Panc1 (cell line): ENCODE measurements around the gene TIAM2. TPM values are rescaled to one million over a fixed set of nuclear protein-coding genes. Genes with fewer than 3 reads are reported as not detected.

Experiments used
- ATAC-seq: fragments of 200-7000 bp; cut with Tn5 transposase; 2 replicates; pipeline ENCODE4 v1.9.1; 2020; ENCODE audit warnings: mild to moderate bottlenecking, moderate library complexity
- BruUV-seq: library from RNA; stranded (reverse); fragments of 400-500 nt; replicated peaks from 2 replicates; lab custom pipeline; 2021; lab: Mats Ljungman, UMichigan
- CTCF ChIA-PET: fragments of 300-600 bp; sonication (Branson Sonifier 250); formaldehyde crosslinking; loops from one replicate; lab custom pipeline; 2022; ENCODE audit warnings: antibody characterized with exemption; lab: Charles Lee
- POLR2A ChIA-PET: fragments of 300-600 bp; sonication (Branson Sonifier 250); formaldehyde crosslinking; loops from one replicate; lab custom pipeline; 2022; ENCODE audit warnings: antibody characterized with exemption; lab: Charles Lee
- DNase-seq: peaks from one replicate; pipeline ENCODE4 v3.0.0-alpha.2; 2010; ENCODE audit warnings: low read depth, low spot score
- H3K27ac ChIP-seq: 2 replicates; pipeline ENCODE4 v1.5.1; 2011; ENCODE audit warnings: mild to moderate bottlenecking, low read length, inconsistent platforms
- H3K27me3 ChIP-seq: fragments of 200-500 bp; sonication (Bioruptor generic); 2 replicates; pipeline ENCODE4 v1.6.0; 2014; ENCODE audit warnings: low read length, inconsistent platforms; ENCODE audit not compliant: control insufficient read depth, insufficient read depth
- H3K36me3 ChIP-seq: fragments of 200-500 bp; sonication (Bioruptor generic); 2 replicates; pipeline ENCODE4 v1.5.1; 2014; ENCODE audit warnings: inconsistent platforms, mild to moderate bottlenecking, low read length, moderate library complexity; ENCODE audit not compliant: control insufficient read depth, insufficient read depth
- H3K4me1 ChIP-seq: 2 replicates; pipeline ENCODE4 v1.5.1; 2011; ENCODE audit warnings: inconsistent platforms, mild to moderate bottlenecking, low read length, moderate library complexity; ENCODE audit not compliant: control insufficient read depth, insufficient read depth
- H3K4me3 ChIP-seq, 2 experiments: 2 replicates each; pipeline ENCODE4 v1.5.1; 2011 to 2012; ENCODE audit warnings: low read depth in 2 of 2, low read length in 2 of 2, mild to moderate bottlenecking in 2 of 2, inconsistent platforms in 1 of 2, moderate library complexity in 1 of 2
- H3K9me3 ChIP-seq: fragments of 200-500 bp; sonication (Bioruptor generic); 2 replicates; pipeline ENCODE4 v1.5.1; 2014; ENCODE audit warnings: low read depth, mild to moderate bottlenecking, inconsistent platforms, low read length, moderate library complexity; ENCODE audit not compliant: control insufficient read depth, insufficient read depth
- CTCF ChIP-seq: fragments of 450-650 bp; IDR thresholded peaks from 2 replicates; pipeline ENCODE4 v1.5.1; 2017; ENCODE audit warnings: mild to moderate bottlenecking
- POLR2AphosphoS5 ChIP-seq: IDR thresholded peaks from 2 replicates; pipeline ENCODE4 v1.6.1; 2012; ENCODE audit warnings: mild to moderate bottlenecking, low read depth, low read length, moderate library complexity
- REST ChIP-seq, 2 experiments: IDR thresholded peaks; 2 replicates each; pipeline ENCODE4 v1.6.1; 2011 to 2012; ENCODE audit warnings: low read depth in 2 of 2, control low read depth in 1 of 2, low read length in 1 of 2, mild to moderate bottlenecking in 1 of 2, moderate library complexity in 1 of 2; ENCODE audit not compliant: insufficient read depth in 1 of 2
- SIN3A ChIP-seq: IDR thresholded peaks from 2 replicates; pipeline ENCODE4 v1.6.1; 2012; ENCODE audit warnings: low read depth, mild to moderate bottlenecking, low read length, moderate library complexity, borderline replicate concordance; ENCODE audit not compliant: insufficient read depth
- TCF7L2 ChIP-seq: IDR thresholded peaks from 2 replicates; pipeline ENCODE4 v1.6.1; 2011; ENCODE audit warnings: mild to moderate bottlenecking, low read depth, low read length, inconsistent platforms
- in situ Hi-C: cut with HindIII; loops from 2 replicates; pipeline ENCODE4 v1.10.0; 2016; ENCODE audit warnings: low sequenced_read_pairs, low pct_unique_long_range_greater_than_20kb
- intact Hi-C: fragments of 100-400 bp; cut with micrococcal nuclease; formaldehyde crosslinking; loops from one replicate; pipeline ENCODE4 v1.10.0; 2022; ENCODE audit not compliant: unreplicated experiment
- total RNA-seq: library from RNA; stranded (reverse); gene quantifications from one replicate; pipeline ENCODE4 v1.2.1, GENCODE V29; 2021; ENCODE audit not compliant: unreplicated experiment

Gene TIAM2
- total RNA-seq, 1 experiment from 2014 or later = 14.9 TPM

DNA sequence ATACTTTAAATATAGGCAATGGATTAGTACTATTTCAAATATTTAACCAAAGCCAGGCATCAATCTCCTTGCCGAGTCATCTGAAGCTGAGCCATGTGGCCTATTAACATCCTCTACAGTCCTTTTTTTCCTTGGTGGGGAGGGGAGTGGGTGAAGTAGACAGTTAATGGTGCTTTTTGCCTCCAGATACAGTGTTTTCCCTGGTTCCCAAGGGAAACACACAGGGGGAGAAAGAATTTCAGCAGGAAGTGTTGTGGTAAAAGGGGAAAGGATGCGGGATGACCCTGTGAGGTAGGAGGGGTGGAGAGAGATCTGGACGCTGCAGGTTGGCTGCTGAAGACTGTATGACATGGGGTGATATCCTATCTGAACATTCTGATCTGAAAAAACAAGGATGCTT lies 278.3 kb downstream of the TIAM2 start:
- BruUV-seq = no TSS peak
- DNase-seq (no peak), ATAC-seq (no peak)
- no peak overlapping the region for H3K4me3 ChIP-seq
- peaks cover 11% of the 10 kb centered on the region for H3K36me3 ChIP-seq
- POLR2A ChIA-PET = interaction anchor here (0.7 kb wide), 1 partner anchor 350 kb away, joined by 3 read pairs; no protein-coding TSS in a partner anchor
- in situ Hi-C loops (no loop called here), intact Hi-C loops (no loop called here)
- H3K4me1 ChIP-seq = no peaks in the 10 kb centered on the region
- CTCF ChIA-PET = no interaction called here
- no peak for TF ChIP-seq POLR2AphosphoS5
- no peak for TF ChIP-seq TCF7L2
- TF ChIP-seq SIN3A = no peak
- no peak for TF ChIP-seq REST (IDR thresholded peaks at IDR 0.05; ENCODE audit: insufficient read depth in 1 of 2, low read depth in 2 of 2, low read length in 1 of 2)
- no peak for TF ChIP-seq CTCF
- H3K27me3 ChIP-seq = no peaks in the 10 kb centered on the region
- no peak overlapping the region for H3K27ac ChIP-seq
- no peaks in the 10 kb centered on the region for H3K9me3 ChIP-seq

- intact Hi-C loops (no loop called here), in situ Hi-C loops (no loop called here)
- Histone ChIP-seq H3K9me3 (no peaks in the 10 kb centered on the region), H3K27me3 (no peaks in the 10 kb centered on the region), H3K4me3 (no peak overlapping the region), H3K36me3 (peaks cover 11% of the 10 kb centered on the region), H3K4me1 (no peaks in the 10 kb centered on the region), H3K27ac (no peak overlapping the region)
- TF ChIP-seq POLR2AphosphoS5 = no peak
- TF ChIP-seq TCF7L2 = no peak
- POLR2A ChIA-PET = no interaction called here
- CTCF ChIA-PET = no interaction called here
- no TSS peak for BruUV-seq
- ATAC-seq = no peak
- no peak for DNase-seq
These were observed 279.0 kb downstream of the TIAM2 start for GRCh38 chr6:155274106-155274505.

GRCh38 chr6:155274533-155274932 lies 279.4 kb downstream of the TIAM2 start:
- H3K9me3 ChIP-seq = no peaks in the 10 kb centered on the region
- no TSS peak for BruUV-seq
- no peak overlapping the region for H3K27ac ChIP-seq
- TF ChIP-seq SIN3A (no peak), CTCF (no peak), REST (IDR thresholded peaks at IDR 0.05; ENCODE audit: insufficient read depth in 1 of 2, low read depth in 2 of 2, low read length in 1 of 2) (no peak), TCF7L2 (no peak), POLR2AphosphoS5 (no peak)
- ChIA-PET POLR2A (no interaction called here), CTCF (no interaction called here)
- ATAC-seq (no peak), DNase-seq (no peak)
- H3K27me3 ChIP-seq = no peaks in the 10 kb centered on the region
- H3K36me3 ChIP-seq = peaks cover 11% of the 10 kb centered on the region
- in situ Hi-C loops (no loop called here), intact Hi-C loops (no loop called here)
- H3K4me1 ChIP-seq = no peaks in the 10 kb centered on the region
- no peak overlapping the region for H3K4me3 ChIP-seq
